Fibroblast of lung (primary cell): Measurements from ENCODE around the gene ABCD4. TPM values are rescaled to one million over a fixed set of nuclear protein-coding genes. Genes with fewer than 3 reads are reported as not detected.

ENCODE experiments used
- DNase-seq, 2 donors: peaks; one replicate each; pipeline versions ENCODE4 v3.0.0 to v3.0.0-alpha.2; 2010; ENCODE audit warnings: low read depth in 2 of 2
- H2AFZ ChIP-seq: 2 replicates; pipeline ENCODE4 v1.5.1; 2012; ENCODE audit warnings: low read length, control low read depth, inconsistent platforms
- H3K27ac ChIP-seq: 2 replicates; pipeline ENCODE4 v1.5.1; 2011; ENCODE audit warnings: low read length, control low read depth; ENCODE audit not compliant: insufficient read depth
- H3K27me3 ChIP-seq: 2 replicates; pipeline ENCODE4 v1.5.1; 2011; ENCODE audit warnings: mild to moderate bottlenecking, low read length; ENCODE audit not compliant: control insufficient read depth, insufficient read depth
- H3K36me3 ChIP-seq: 2 replicates; pipeline ENCODE4 v1.5.1; 2011; ENCODE audit warnings: low read length; ENCODE audit not compliant: control insufficient read depth, insufficient read depth
- H3K4me1 ChIP-seq: 2 replicates; pipeline ENCODE4 v1.5.1; 2011; ENCODE audit warnings: low read length; ENCODE audit not compliant: control insufficient read depth, insufficient read depth; ENCODE audit errors: extremely low read depth
- H3K4me2 ChIP-seq: 2 replicates; pipeline ENCODE4 v1.5.1; 2011; ENCODE audit warnings: low read length, control low read depth; ENCODE audit not compliant: insufficient read depth; ENCODE audit errors: extremely low read depth
- H3K4me3 ChIP-seq, 4 experiments: fragments of 200-600 bp in 1 of 4; sonication (generic) in 1 of 4; replicated peaks in 1 of 4; 2 replicates each; pipeline ENCODE4 v1.5.1; 2011 to 2016; ENCODE audit warnings: low read length in 4 of 4, low read depth in 3 of 4, mild to moderate bottlenecking in 3 of 4, control low read depth in 2 of 4, inconsistent platforms in 1 of 4, mixed read lengths in 1 of 4; ENCODE audit not compliant: insufficient read depth in 1 of 4; ENCODE audit errors: control extremely low read depth in 1 of 4
- H3K79me2 ChIP-seq: 2 replicates; pipeline ENCODE4 v1.5.1; 2012; ENCODE audit warnings: mild to moderate bottlenecking, low read length, inconsistent platforms; ENCODE audit not compliant: control insufficient read depth, insufficient read depth
- H3K9ac ChIP-seq: 2 replicates; pipeline ENCODE4 v1.5.1; 2011; ENCODE audit warnings: mild to moderate bottlenecking, low read length, control low read depth; ENCODE audit not compliant: insufficient read depth
- H3K9me3 ChIP-seq: 2 replicates; pipeline ENCODE4 v1.5.1; 2012; ENCODE audit warnings: low read depth, low read length; ENCODE audit not compliant: control insufficient read depth, insufficient read depth
- H4K20me1 ChIP-seq: 2 replicates; pipeline ENCODE4 v1.5.1; 2011; ENCODE audit warnings: low read length; ENCODE audit not compliant: control insufficient read depth, insufficient read depth; ENCODE audit errors: extremely low read depth
- EZH2 ChIP-seq: IDR thresholded peaks from 2 replicates; pipeline ENCODE4 v1.5.1; 2012; ENCODE audit warnings: low read length, control low read depth, mild to moderate bottlenecking; ENCODE audit errors: missing control alignments
- polyA plus RNA-seq, 2 donors: library from polyadenylated mRNA; depleted of rRNA in 1 of 2; stranded (reverse) in 1 of 2; unstranded in 1 of 2; fragments of >200 nt; gene quantifications; 2 replicates each; pipeline ENCODE4 v1.2.1, GENCODE V29; 2011 to 2012; ENCODE audit warnings: missing spikeins in 1 of 2
- total RNA-seq: library from RNA; depleted of rRNA; stranded (reverse); fragments of >200 nt; gene quantifications from 2 replicates; pipeline ENCODE4 v1.2.1, GENCODE V29; 2014
- TF ChIP-seq, protein P1 (sequence below), 2 donors: IDR thresholded peaks in 1 of 2; conservative IDR thresholded peaks in 1 of 2; 1 replicate in 1 of 2; 2 replicates in 1 of 2; pipeline ENCODE4 v1.5.1; 2011 to 2012; ENCODE audit warnings: low read length in 2 of 2, control low read depth in 1 of 2, inconsistent platforms in 1 of 2, low read depth in 1 of 2, mild to moderate bottlenecking in 1 of 2

ABCD4 gene
- total and polyA plus RNA-seq, 2 donors (not counting 1 experiment from before 2014, with no cell fraction given) = 12.6 to 26.9 TPM

GRCh38 chr14:74255281-74255680 lies 47.5 kb downstream of the ABCD4 start:
- no peak overlapping the region for H2AFZ ChIP-seq
- peaks cover 18% of the 10 kb centered on the region for H3K27me3 ChIP-seq
- H3K9me3 ChIP-seq = no peaks in the 10 kb centered on the region
- H3K27ac ChIP-seq = no peak overlapping the region
- TF ChIP-seq, protein P1, sequence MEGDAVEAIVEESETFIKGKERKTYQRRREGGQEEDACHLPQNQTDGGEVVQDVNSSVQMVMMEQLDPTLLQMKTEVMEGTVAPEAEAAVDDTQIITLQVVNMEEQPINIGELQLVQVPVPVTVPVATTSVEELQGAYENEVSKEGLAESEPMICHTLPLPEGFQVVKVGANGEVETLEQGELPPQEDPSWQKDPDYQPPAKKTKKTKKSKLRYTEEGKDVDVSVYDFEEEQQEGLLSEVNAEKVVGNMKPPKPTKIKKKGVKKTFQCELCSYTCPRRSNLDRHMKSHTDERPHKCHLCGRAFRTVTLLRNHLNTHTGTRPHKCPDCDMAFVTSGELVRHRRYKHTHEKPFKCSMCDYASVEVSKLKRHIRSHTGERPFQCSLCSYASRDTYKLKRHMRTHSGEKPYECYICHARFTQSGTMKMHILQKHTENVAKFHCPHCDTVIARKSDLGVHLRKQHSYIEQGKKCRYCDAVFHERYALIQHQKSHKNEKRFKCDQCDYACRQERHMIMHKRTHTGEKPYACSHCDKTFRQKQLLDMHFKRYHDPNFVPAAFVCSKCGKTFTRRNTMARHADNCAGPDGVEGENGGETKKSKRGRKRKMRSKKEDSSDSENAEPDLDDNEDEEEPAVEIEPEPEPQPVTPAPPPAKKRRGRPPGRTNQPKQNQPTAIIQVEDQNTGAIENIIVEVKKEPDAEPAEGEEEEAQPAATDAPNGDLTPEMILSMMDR (conservative IDR thresholded peaks at IDR 0.05 in 1 of 2, IDR thresholded peaks at IDR 0.05 in 1 of 2; ENCODE audit: low read depth in 1 of 2, low read length in 2 of 2) = no peak
- no peak for TF ChIP-seq EZH2
- no peak overlapping the region for H3K4me2 ChIP-seq
- no peaks in the 10 kb centered on the region for H3K4me1 ChIP-seq
- H3K79me2 ChIP-seq = no peaks in the 10 kb centered on the region
- H4K20me1 ChIP-seq = no peaks in the 10 kb centered on the region
- H3K36me3 ChIP-seq = no peaks in the 10 kb centered on the region
- H3K9ac ChIP-seq = no peak overlapping the region
- no peak overlapping the region for H3K4me3 ChIP-seq
- no peak for DNase-seq

GRCh38 chr14:74249433-74250375 lies 53.0 kb downstream of the ABCD4 start:
- H3K4me1 ChIP-seq = no peaks in the 10 kb centered on the region
- H3K27ac ChIP-seq = no peak overlapping the region
- no peaks in the 10 kb centered on the region for H4K20me1 ChIP-seq
- no peak overlapping the region for H2AFZ ChIP-seq
- no peak for DNase-seq
- H3K36me3 ChIP-seq = no peaks in the 10 kb centered on the region
- H3K27me3 ChIP-seq = peaks cover 14% of the 10 kb centered on the region
- no peak overlapping the region for H3K4me3 ChIP-seq
- H3K9me3 ChIP-seq = no peaks in the 10 kb centered on the region
- no peak overlapping the region for H3K9ac ChIP-seq
- no peak for TF ChIP-seq EZH2
- TF ChIP-seq, protein P1 (conservative IDR thresholded peaks at IDR 0.05 in 1 of 2, IDR thresholded peaks at IDR 0.05 in 1 of 2; ENCODE audit: low read depth in 1 of 2, low read length in 2 of 2) = no peak
- H3K79me2 ChIP-seq = no peaks in the 10 kb centered on the region
- no peak overlapping the region for H3K4me2 ChIP-seq

DNA sequence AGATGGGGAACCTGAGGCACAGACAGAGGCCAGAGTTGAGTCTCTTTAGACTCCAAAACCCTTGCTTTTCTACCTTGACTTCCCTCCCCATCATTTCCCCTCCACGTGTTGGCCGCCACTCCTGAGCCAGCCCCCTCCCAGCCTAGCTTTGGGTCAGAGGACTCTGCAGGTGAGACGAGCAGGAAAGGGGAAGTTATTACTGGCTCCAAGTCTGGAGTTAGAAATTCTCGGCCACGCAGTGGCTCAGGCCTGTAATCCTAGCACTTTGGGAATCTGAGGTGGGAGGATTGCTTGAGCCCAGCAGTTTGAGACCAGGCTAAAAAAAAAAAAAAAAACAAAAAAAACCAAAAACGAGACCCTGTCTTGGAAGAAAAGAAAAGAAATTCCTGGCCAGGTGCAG lies 54.7 kb downstream of the ABCD4 start:
- TF ChIP-seq, protein P1 (conservative IDR thresholded peaks at IDR 0.05 in 1 of 2, IDR thresholded peaks at IDR 0.05 in 1 of 2; ENCODE audit: low read depth in 1 of 2, low read length in 2 of 2) = no peak
- no peak for TF ChIP-seq EZH2
- Histone ChIP-seq H3K9me3 (no peaks in the 10 kb centered on the region), H3K79me2 (no peaks in the 10 kb centered on the region), H3K36me3 (no peaks in the 10 kb centered on the region), H2AFZ (no peak overlapping the region), H3K9ac (no peak overlapping the region), H3K4me3 (no peak overlapping the region), H3K4me1 (no peaks in the 10 kb centered on the region), H3K4me2 (no peak overlapping the region), H3K27ac (no peak overlapping the region), H4K20me1 (no peaks in the 10 kb centered on the region), H3K27me3 (peaks cover 25% of the 10 kb centered on the region)
- no peak for DNase-seq
